DMS153 (cell line): ENCODE data around the gene OMP.

Experiments used
- DNase-seq: peaks from one replicate; lab custom pipeline; 2025; lab: John Stamatoyannopoulos, UW

The OMP gene

GRCh38 chr11:77069336-77069968 lies 33.2 kb upstream of the OMP start:
- no peak for DNase-seq

GRCh38 chr11:77069969-77070582 lies 32.6 kb upstream of the OMP start:
- DNase-seq, result no peak

GRCh38 chr11:77071077-77071476 lies 31.6 kb upstream of the OMP start:
- DNase-seq, result no peak

GRCh38 chr11:77071671-77072605 lies 30.7 kb upstream of the OMP start:
- DNase-seq, result no peak

- DNase-seq, result no peak
These were observed 29.8 kb upstream of the OMP start for GRCh38 chr11:77072851-77073327.

- peak; percentile 16 for DNase-seq
These were observed 29.2 kb upstream of the OMP start for GRCh38 chr11:77073328-77074001.

- DNase-seq, result peak; percentile 6
These were observed 28.4 kb upstream of the OMP start for GRCh38 chr11:77074205-77074604.

- DNase-seq, result no peak
These were observed 27.9 kb upstream of the OMP start for GRCh38 chr11:77074626-77075221.

GRCh38 chr11:77075425-77075905 lies 27.2 kb upstream of the OMP start:
- peak; percentile 74 for DNase-seq

- no peak for DNase-seq
These were observed 23.0 kb upstream of the OMP start for GRCh38 chr11:77079666-77080065.

- no peak for DNase-seq
These were observed 21.9 kb upstream of the OMP start for GRCh38 chr11:77080643-77081210.

GRCh38 chr11:77081381-77081851 lies 21.2 kb upstream of the OMP start:
- DNase-seq, result no peak

- no peak for DNase-seq
These were observed 20.4 kb upstream of the OMP start for GRCh38 chr11:77081976-77082836.

- DNase-seq, result no peak
These were observed 19.6 kb upstream of the OMP start for GRCh38 chr11:77082838-77083565.

- DNase-seq, result no peak
These were observed 18.9 kb upstream of the OMP start for GRCh38 chr11:77083566-77084245.

GRCh38 chr11:77084581-77085191 lies 18.0 kb upstream of the OMP start:
- DNase-seq, result no peak

- DNase-seq, result no peak
These were observed 17.0 kb upstream of the OMP start for GRCh38 chr11:77085652-77086051.
